Inflammatory macrophage treated with lipopolysaccharide for 1 hour (primary cell): ENCODE results near the gene SMC5.
"Not testable (repeated sequence)": the region's sequence is repeated elsewhere in the genome, so short reads cannot be mapped to it uniquely, and the experiment has no call there.

ENCODE experiments used
- DNase-seq, 2 donors: peaks; one replicate each; pipeline ENCODE4 v3.0.0-alpha.2; 2020 to 2022

The SMC5 gene

DNA sequence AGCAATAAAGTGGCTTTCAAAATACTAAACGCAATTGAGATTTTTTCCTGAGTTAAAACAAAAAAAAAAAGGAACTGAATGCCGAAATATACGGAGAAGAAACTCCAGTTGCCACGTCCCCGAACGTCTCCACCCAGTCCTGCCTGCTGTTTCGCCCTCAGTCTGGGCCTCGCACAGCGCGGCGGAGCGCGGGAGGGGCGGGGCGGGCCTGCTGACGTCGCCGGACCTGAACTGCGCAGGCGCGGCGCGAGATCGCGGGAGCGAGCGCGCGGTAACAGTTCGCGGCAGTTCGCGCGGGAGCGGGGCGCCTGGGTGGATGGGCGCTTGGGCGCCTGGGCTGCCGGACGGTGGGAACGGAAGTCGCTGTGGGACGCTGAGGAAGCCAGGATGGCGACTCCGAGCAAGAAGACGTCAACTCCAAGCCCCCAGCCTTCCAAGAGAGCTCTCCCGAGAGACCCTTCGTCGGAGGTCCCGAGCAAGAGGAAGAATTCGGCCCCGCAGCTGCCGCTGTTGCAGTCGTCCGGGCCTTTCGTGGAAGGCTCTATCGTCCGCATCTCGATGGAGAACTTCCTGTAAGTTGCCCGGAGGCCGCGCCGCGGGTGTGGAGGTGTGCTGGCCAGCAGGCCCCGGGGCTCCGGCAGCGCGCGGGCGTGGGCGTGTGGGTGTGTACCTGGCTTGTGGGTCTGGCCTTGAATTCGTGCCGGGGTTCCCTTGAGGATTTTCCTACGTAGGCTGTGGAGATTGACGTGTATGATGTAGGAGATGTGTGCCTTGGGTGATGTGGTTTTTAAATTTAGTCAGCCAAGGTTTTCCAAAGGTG lies at the start of gene SMC5:
TSS of gene SMC5 (plus strand) at position 287 of the 820 bp plus-strand sequence. CDS start at position 388, 101 bp downstream.
- peak; percentile 86 to 93 for DNase-seq

DNA sequence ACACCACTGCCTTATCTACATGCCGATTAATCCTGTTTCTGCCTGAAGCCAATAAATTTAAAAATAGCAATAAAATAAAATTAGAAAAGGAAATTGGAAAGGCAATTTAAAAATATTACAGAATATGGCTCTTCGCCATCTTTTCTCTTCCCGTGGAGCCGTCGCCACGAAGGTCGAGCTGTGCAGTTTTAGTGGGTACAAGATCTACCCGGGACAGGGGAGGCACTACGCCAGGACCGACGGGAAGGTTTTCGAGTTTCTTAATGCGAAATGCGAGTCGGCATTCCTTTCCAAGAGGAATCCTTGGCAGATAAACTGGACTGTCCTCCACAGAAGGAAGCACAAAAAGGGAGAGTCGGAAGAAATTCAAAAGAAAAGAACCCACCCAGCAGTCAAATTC lies 41.7 kb upstream of the SMC5 start:
- DNase-seq, result no peak

DNA sequence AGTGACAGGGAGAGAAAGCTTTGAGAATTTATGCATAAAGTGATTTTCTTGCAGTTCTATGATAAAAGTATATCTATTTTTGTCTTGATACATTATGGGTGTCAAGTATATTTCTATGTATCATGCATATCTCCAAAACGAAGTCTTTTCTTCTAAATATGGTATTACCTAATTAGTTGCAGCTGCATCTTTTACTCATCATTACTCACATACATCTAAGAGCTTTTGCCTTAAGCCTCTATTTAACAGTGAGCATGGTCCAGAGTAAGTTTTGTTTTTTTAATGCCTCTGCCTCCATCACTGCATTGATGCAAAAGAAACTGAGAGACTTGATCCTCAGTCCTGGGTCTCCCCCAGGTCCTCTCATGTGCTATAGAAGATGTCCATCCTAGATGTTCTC lies 40.0 kb upstream of the SMC5 start:
- DNase-seq, result no peak

DNA sequence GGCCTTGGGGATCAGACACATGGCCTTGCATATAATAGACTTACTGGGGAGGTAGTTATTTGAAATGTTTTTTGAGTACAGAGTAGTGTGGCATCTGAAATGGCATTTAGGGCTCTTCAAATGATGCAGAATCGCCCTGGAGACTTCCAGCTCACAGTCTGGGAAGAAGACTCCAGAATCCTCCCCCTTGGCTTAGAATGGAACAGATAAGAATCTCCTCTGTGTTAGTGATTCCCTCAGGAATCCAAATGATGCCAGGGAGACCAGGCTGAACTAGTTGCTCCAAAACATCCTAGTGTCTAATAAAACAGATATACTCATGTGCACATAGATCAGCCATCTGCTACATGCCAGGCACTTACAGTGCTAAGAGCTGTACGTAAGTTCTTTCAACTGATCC lies 38.6 kb upstream of the SMC5 start:
- no peak for DNase-seq

DNA sequence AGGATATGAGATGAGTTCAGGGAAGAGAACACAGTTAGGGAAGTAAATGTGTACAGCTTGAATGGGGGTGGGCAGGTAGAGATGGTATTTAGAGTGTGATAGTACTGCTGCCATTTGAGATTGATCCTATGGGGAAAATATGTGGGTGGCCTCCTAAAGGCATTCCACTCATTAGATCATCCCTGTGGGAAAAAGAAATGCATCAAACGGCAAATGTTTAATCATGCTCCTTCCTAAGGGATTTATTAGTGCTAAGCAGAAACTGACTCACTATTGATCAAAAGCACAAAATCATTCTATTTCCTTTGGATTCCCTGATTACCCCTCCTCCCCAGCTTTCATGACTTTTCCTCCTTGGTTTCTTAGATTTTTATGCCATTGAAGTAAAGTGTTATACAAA lies 36.4 kb upstream of the SMC5 start:
- DNase-seq, result no peak

DNA sequence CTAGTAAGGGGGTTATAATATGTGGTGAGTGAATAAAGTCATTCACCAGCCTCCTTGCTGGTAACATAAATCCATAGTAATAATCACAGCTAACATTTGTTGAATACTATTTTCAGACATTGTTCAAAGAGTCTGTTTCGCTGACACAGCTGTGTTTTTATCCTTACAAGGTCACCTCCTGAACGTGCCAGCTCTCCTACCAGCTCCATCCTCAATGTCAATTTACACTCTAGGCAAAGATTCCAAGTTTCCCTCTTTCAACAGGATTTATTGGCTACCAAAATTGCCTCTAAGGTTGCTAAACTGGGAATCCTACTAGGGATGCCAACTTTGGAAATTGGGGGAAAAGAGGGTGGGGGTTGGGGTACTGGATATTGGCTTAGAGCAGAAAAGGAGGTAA lies 30.7 kb upstream of the SMC5 start:
- DNase-seq, result no peak

DNA sequence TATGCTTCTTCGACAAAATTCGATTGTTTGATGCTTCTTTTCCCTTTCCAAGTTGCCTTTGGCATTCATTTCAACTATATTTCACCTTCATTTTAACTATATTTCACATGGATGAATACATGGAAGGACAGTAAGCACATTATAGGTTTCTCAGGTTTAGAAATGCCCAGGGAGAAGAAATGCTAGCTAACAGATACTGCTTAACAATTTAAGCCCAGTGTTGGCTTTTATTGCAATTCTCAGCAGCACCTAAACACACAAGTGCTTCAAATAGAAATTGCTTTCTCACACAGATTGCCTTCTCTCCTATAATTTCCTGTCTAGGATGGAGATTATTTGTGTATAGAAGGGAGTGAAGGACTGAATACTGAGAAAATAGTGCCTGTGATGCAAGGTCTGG lies 30.2 kb upstream of the SMC5 start:
- no peak for DNase-seq

DNA sequence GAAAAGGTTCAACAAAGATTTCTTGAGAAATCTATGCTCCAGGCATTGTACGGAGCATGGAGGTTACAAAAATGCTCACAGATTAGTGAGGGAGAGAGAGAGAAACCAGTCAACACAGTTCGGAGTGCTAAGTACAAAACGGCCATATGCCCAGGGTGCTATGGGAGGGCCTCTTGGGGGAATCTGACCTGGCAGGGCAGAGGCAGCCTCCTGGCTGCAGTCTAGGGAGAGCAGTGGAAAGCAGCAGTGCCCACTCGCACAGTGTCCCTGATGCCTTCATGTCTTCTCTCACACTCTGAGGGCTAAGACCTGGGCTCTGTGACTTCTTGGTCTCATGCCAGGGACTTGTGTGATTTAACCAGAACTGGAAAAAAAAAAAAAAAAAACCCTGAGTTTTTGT lies 29.8 kb upstream of the SMC5 start:
- no peak for DNase-seq

DNA sequence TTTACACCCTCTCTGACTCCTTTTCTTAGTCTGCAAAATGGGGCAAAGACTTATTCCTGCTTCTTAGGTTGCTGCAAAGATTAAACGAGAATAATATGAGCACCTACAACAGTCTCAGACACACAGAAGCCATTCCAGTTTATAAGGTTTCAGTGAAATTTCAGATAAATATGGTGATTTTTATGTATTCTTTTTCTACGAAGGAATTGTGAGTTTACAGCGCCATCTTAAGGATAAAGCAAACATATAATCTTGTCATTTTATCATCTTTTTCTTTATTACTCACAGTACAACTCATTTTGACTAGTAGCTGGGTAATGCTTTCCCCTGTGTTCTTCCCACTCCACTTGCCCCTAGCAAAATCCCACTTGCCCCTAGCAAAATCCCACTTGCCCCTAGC lies 29.2 kb upstream of the SMC5 start:
- DNase-seq, result peak in 1 of 2 donors; percentile 3

DNA sequence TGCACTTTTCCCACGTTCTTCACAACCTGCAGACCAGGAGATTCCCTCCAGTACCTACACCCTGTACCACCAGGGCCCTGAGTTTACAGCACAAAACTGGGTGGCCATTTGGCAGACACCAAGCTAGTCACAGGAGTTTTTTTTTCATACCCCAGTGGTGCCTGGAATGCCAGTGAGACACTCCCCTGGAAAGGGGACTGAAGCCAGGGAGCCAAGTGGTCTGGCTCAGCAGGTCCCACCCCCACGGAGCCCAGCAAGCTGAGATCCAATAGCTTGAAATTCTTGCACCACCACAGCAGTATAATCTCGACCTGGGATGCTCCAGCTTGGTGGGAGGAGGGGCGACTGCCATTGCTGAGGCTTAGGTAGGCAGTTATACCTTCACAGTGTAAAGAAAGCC lies 26.3 kb upstream of the SMC5 start:
- no peak for DNase-seq

DNA sequence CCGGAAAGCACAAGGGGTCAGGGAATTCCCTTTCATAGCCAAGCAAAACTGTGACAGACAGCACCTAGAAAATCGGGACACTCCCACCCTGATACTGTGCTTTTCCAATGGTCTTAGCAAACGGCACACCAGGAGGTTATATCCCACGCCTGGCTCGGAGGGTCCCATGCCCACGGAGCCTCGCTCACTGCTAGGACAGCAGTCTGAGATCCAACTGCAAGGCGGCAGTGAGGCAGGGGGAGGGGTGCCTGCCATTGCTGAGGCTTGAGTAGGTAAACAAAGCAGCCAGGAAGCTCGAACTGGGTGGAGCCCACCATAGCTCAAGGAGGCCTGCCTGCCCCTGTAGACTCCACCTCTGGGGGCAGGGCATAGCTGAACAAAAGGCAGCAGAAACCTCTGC lies 24.6 kb upstream of the SMC5 start:
- not testable (repeated sequence) for DNase-seq

DNA sequence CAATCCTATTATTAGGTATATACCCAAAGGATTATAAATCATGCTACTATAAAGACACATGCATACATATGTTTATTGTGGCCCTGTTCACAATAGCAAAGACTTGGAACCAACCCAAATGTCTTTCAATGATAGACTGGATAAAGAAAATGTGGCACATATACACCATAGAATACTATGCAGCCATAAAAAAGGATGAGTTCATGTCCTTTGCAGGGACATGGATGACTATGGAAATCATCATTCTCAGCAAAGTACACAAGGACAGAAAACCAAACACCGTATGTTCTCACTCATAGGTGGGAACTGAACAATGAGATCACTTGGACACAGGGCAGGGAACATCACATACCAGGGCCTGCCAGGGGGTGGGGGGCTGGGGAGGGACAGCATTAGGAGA lies 12.8 kb upstream of the SMC5 start:
- not testable (repeated sequence) for DNase-seq

DNA sequence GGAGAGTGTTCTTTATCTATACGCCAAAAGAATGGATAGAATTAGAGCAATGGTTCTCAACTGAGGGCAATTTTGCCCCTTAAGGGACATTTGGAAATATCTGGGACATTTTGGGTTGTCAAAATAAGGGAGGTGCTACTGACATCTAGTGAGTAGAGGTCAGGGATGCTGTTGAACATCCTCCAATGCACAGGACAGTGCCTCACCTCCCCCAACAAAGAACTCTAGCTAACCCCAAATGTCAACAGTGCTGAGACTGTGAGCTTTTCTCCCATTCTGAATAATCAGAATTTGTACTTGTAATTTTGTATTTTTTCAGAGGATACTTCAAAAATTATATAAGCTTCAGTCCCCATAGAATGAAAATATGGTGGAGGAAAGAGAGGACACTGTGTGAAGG lies 8.6 kb upstream of the SMC5 start:
- DNase-seq, result no peak

DNA sequence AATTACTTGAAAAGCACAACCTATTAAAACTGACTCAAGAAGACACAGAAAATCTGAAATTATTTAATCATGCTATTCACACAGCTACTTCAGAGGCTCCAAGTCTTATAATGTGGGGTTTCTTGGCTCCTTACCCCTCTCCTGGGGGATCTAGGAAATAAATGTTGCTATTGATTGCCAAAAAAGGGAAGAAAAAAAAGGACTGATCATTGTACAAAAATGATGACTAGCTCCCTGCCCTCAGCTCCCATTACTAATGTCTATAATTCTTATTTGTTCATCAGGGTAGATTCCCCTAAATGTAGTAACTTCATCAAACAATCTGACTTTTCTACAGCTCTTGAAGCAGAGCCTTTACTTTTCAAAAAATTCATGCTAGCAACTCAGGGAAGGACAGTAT lies 3.3 kb upstream of the SMC5 start:
- no peak for DNase-seq

DNA sequence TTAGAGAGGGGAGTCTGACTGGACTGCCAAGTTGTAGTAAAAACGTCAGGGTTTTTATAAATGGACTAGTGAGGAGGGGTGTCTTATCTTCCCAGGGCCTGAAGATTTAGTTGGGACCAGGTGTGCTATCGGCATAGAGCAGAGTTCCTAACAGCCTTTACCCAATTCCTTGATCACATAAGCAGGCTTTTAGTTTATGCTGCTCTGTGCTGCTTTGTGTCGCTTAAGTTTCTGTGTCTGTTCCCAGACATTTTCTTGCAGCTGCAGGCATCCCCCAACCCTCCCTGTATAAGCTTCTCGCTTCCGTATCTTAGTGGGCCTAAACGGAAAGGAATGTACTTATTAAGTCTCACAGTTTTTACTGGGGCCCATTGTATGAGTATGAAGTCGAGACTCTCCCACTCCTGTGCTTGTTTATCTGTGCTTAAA lies 2.6 kb upstream of the SMC5 start:
- DNase-seq, result no peak

DNA sequence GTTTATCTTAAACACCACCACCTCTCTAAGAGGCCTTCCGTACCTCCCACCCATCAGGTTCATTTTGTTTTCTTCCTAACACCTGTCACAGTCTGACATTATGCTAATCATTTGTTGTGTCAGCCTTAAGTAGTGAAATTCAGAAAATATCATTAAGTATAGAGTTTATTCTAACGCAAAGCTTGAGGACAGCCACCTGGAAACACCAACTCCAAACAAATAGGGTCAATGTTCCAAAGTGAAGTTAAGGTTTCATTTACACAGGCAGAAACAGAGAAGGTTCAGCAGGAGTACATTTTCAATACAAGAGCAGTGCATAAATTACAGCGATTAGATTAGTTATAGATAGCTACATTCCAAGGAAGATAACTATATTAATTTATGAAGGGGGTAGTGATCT lies 1.3 kb upstream of the SMC5 start:
- no peak for DNase-seq

DNA sequence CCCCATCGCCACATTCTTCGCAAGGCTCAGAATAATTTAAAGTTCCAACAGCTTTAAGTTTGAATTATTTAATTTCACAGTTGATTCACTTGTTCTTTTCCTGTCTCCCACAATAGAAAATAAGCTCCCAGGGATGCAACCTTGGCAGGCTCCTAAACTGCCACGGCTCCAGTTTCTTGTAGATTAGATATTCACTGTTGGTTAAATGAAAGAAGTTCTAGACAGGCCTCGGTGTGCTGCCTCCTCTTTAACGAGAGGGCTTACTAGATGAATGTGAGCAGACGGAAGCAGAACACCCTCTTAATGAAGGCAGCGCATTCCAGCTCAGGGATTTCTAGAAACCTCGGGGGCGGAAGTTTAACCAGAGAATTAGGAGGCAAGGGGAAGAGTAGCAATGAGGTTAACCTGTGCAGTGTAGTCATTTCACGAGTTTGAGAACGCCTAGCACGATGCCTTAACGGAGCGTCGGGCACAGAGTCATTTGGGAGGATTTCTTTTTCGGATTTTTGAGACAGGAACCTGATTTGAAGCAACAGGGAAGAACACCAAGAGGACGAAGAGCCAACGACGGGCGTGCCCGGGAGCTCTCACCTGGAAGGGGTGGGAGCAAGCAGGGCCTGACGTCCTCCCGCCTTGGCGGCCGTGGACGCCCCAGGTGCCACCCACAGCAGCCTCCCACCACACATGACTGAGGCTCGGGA lies 637 bp upstream of the SMC5 start:
- peak; percentile 31 to 35 for DNase-seq

DNA sequence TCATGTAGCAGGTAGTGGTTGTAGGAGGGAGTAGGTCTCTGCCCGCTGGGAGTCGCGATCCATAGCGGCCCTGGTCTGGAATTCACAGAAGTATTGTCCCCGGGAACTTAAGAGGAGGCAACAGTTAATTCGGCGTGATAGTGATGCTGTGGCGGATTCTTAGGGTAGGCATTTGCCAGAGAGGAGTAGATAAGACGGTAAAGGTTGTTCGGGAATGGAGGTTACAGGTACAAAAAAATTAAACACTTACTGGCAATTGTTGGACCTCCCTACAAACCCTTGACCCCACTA lies 679 bp downstream of the SMC5 start:
- DNase-seq, result no peak

DNA sequence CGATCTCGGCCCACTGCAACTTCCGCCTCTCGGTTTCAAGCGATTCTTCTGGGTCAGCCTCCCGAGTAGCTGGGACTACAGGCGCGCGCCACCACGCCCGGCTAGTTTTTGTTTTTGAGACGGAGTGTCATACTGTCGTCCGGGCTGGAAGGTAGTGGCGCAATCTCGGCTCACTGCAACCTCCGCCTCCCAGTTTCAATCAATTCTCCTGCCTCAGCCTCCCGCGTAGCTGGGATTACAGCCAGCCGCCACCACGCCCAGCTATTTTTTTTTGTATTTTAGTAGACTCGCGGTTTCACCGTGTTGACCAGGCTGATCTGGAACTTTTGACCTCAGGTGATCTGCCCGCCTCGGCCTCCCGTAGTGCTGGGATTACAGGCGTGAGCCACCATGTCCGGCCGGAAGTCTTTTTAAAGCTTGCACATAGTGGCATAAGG lies 1.2 kb downstream of the SMC5 start:
- no peak for DNase-seq

DNA sequence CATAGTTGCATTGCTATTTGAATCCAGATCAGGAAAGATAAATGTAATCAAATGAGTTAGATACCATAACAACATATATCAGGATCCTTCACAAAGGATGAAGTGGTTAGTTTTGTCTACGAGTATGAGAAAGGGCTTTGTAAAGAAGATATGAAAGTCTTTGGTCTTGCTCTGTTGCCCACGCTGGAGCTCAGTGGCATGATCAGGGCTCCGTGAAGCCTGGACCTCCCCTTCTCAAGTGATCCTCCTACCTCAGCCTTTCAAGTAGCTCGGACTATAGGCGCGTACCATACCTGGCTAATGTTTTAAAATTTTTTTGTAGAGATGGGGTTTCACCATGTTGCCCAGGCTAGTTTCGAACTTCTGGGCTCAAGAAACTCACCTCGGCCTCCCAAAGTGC lies 1.8 kb downstream of the SMC5 start:
- no peak for DNase-seq

DNA sequence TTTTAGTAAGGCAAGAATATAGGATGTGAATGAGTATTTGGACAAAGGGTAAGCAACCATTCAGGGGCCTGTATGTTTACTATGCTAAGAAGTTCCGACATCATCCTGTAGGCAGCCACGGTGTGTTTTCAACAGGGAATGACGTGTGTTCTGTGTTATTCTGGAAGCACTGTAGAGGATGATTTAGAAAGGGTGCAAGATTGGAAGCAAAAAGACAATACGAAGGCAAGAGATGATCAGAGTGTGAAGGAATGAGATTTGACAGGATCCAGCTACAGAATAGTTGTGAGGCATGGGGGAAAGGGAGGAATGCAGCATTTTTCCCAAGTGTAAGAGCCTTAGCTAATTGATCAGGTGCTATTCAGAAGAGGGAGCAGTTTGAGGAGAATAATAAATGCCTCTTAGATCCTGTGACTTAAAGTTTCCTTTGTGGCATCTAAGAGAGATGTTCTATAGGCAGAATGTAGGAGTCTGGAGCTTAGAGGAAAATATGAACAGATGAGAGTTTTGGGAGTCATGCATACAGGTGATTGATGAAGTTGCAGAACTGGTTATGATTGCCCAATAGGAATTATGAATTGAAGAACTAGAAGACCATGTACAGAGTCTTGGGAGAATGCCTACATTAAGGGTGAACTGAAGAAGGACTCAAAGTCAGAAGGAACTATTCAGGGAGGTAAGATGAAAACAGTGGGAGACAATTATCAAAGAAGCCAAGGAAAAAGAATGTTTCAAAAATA lies 2.5 kb downstream of the SMC5 start:
- DNase-seq, result no peak

DNA sequence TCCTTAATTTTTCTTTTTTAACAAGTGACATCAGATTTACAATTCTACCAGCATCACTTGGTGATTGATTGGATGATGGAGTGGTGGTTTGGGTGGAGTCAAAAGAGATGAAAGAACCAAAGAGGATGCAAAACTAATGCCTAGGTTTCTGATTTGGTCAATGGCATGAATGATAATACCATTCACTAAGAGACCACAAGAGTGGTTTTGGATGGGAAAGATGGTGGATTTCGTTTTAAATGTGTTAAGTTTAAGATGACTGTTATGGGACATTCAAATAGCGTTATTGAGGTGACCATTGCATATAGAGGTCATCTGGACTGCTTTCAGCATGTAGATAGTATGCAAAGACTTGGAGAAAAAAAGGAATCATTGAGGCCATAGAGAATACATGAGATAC lies 3.6 kb downstream of the SMC5 start:
- DNase-seq, result no peak

DNA sequence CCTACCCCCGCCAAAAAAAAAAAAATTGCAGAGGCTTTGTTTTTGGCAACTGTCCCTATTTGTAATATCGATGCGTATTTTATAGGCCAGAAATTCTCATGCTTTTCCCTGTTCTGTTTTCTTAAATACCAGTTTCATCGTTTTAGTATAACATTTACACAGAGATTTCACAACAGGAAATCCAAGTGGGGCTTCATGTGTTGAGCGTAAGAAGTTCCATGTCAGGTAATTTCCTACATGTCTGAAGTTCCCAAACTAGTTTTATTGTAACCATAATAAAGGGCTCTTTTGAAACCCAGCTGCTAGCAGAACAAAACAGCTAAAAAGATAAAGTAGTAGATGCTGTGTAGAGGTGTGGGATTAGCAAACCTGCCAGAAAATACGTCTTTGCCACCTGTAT lies 4.2 kb downstream of the SMC5 start:
- no peak for DNase-seq

DNA sequence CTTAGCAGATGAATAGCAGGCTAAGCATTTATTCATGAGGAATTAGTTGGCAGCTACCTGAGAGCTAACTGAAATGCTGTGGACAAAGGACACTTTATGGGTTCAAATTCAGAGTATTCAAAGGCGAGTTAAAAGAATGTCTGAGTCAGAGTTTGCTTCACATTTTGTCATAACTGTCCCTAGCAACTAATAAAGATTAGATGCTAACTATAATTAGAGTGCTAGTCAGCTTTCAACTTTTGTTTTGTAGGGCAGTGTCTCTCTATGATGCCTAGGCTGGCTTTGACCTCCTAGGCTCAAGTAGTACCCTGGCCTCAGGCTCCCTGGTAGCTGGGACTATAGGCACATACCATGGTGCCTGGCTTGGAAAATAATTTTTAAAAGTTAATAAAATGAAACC lies 4.6 kb downstream of the SMC5 start:
- no peak for DNase-seq
